NCI-H1417 treated with DMSO at 0.1 percent for 48 hours (cell line): ENCODE data around the gene SLC38A8.
A peak's percentile ranks its signal among the peaks of the same experiment; 100 is the strongest.

Experiments
- DNase-seq: peaks from one replicate; lab custom pipeline; 2025; lab: John Stamatoyannopoulos, UW

The SLC38A8 gene

DNA sequence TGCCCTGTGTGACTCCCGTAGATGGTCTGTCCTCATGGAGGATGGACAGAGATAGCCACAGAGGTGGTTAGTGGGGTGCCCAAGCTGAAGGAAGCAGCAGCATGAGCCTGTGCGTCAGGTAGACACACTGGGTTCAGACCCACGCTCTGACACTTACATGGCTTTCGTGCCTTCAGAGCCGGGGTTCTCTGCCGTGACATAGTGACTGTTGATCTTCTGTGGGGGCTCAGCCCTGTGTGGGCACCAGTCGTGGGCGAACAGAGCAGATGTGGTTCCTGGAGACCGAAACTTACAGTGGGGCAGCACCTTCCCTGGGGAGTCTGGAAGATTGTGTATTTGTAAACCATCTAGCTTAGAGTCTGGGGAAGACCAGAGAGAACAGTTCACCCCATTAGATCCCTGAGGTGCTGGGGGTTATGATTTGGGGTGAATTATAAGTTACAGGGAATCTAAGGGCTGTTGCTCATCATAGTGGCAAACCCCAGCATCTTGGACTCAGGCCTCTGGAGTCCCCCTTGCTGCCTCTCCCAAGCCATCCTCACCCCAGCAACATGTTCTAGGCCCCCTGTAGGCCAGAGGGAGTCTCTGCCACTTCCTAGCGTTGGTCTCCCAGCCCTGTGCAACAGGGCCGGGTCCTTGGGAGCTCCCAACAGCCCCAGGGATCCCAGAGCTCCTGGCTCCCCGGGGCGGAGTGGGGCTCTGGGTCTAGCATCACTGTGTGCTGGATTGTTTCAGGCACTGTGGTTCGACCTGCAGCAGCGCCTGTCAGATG is 45.9 kb downstream of the SLC38A8 start:
- no peak for DNase-seq

DNA sequence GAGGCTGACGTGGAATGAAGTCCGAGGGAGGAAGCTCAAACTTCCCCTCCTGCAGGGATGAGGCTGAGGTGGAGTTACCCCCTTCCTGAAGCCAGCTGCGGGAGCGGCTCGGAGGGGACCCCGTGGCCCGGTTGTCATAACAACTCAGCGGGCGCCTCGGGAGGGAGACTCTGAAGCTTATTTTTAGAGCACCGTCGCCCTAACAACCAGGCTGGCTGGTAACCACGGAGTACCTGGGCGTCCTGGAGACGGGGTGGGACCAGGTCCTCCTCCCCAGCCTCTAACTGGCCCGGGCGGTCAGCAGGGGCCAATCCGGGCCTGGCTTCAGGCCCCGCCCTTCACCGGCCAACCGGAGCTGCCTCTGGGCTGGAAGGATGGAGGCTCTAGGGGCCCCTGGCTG is 46.8 kb downstream of the SLC38A8 start:
- peak; percentile 83 for DNase-seq

DNA sequence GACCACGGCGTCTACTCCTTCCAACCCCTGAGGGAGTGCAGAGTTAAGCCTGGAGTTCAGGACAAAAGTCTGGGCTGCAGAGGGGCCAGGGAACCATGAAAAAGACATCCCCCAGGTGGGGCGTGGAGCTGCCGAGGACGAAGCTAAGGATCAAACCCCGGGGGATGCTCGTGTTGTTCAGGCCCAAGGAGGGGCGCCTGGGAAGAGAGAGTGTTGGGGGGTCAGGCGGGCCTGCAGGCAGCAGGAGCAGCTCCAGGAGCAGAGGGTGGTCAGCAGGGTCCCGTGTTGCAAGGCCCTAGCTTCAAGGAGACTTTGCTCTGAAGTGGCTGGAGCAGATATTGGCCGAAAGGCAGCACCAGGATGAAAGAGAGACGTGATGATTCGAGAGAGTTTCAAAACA is 47.9 kb downstream of the SLC38A8 start:
- no peak for DNase-seq

DNA sequence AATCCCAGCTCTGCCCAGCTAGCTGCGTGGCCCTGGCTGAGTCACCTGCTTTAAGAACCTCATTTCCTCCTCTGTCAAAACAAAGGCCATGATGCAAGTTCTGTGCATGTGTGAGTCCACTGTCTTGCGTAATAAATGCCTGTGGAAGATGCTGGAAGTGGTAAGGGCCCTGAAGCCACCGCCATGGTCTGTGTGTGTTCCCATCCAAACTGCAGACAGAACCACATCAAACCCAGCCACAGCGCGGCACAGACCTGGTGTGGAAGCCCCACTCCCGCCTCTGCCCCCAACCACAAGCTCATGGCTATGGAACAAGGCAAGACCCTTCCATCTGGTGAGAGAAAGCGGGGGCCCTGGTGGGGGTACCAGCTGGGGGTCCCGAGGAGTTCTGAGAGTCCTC is 48.5 kb downstream of the SLC38A8 start:
- no peak for DNase-seq

DNA sequence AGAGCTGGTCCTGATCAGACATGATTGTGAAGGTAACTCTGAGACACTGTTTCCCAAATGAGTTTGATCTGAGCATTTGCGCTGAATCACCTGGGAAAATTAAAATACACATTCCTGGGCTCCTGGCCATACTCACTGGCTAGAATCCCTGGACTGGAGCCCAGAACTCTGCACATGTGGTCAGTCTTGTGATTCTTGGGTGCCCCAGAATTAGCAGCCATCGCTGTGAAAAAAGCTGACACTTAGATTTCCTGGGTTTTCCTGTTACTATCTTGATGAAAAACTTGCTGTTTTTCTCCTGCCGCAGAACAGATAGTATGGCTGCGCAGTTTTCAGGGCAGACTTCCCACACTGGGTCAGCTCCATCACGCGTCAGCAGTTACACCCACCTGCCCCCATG is 50.0 kb downstream of the SLC38A8 start:
- DNase-seq, result no peak

DNA sequence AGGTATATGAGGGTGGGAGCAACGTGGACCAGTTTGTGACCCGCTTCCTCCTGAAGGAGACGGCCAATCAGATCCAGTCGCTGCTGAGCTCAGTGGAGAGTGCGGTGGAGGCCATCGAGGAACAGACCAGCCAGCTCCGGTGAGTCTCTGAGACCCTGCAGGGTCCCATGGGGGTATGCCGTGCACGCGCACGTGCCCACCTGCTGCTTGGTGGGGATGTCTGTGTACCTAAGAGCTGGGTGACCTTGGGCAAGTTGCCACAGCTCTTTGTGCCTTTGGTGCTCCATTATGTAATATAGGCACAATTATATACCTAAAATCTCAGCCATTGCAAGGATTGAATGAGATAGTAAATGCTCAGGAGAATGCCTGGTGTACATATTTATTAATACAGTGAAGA is 52.1 kb downstream of the SLC38A8 start:
- DNase-seq, result no peak

DNA sequence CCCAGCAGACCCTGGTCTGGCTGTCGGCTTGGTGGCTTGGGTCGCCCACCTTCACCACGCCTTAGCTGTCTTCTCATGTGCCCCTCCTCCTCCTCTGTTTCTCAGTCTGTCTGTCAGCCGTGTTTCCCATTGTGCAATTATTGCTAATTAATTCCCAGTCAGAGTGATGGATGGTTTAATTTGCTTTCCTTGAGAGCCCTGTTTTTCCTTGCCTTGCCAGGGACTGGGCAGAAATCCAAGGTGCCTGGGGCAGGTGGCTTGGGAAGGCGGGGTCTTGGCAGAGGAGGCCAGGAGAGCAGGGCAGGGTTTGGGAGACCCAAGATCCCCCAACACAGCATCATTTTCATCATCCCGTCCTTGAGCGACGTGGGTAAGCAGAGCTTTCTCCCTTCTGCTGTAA is 53.3 kb downstream of the SLC38A8 start:
- DNase-seq, result peak; percentile 68

DNA sequence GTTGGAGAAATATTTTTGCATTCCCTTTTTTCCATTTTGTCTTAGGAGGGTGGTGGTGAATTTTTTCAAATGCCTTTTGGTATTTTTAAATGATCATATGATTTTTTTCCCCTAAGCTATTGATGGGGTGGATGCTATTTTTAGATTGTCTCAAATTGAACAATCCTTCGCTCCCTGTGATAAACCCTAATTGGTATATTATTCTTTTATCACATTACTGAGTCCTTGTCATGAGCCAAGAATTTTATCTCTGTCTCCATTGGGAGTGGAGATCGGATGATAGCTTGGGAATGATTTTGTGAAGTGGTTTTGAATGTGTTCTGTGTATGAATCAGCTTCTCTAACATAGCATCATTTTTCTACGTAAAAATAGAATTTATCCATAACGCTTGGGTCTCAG is 59.1 kb downstream of the SLC38A8 start:
- no peak for DNase-seq

DNA sequence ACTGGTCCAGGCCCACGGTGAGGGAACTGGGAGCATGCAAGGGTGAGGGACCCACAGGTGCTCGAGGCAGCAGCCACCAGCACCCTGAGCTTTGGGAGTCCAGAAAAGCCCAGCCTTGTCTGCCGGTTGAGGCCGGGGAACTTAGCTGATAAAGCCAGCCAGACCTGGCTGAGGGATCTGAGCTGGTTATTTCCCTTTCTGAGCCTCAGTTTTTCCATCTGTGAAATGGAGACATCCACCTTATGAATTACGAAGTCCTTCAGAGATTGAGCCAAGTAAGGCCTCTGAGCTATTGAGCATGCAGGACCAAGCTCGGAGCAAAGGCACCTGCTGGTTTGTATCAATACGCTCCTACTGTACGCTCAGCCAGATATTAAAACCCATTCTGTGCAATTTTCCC is 60.8 kb downstream of the SLC38A8 start:
- no peak for DNase-seq

DNA sequence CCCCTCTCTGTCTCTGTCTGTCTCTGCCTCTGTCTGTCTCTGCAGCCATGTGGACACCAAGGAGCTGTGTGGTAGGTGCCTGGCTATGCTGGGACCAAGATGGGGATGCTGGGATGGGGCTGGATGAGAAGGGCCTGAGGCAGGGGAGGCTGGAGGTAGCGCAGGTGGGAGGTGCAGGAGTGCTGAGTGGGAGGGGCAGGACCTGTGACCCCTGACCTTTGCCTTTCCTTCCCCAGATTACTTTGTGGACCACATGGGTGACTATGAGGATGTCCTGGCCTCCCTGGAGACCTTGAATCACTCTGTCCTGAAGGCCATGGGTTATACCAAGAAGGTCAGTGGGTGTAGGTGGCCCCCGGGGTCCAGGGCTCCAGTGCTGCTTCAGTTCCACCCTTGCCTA is 61.8 kb downstream of the SLC38A8 start:
- no peak for DNase-seq

DNA sequence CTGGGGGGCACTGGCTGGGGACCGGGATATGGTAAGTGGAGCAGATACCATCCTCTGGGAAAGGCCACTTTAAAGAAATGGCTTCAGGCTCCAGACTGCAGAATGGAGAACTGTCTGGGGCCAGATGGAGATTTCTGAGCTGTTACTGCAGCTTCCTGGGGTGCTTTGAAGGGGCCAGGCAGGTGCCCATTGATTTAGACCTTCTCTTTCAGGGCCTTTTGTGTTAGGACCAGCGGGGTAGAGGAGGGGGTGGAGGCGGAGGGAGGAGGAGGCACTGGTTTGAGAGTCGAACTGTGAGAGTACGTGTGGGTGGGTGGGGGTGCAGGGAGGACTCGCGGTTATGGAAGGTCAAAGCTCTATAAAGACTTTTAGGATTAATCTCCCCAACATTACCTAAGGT is 63.2 kb downstream of the SLC38A8 start:
- no peak for DNase-seq

DNA sequence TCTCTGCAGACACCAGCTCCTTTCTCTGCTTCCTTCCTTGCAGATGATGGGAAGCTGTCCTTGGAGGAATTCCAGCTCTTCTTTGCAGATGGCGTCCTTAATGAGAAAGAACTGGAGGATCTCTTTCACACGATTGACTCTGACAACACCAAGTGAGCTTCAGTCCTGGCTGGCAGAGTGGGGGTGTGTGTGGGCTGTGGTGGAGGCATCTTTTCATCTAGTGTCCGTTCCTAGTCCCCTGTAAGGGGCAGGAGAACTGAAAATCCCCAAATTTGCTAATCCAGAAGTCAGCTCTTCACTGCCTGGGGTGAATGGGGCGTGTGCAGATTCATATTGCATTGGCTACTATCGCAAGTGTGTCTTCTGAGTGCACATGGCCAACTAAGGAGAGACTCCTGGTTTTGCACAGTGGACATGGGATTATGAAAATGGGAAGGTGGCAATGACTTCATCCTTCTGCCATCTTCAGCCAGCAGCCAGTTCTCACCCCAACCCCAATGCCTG is 64.1 kb downstream of the SLC38A8 start:
- no peak for DNase-seq

DNA sequence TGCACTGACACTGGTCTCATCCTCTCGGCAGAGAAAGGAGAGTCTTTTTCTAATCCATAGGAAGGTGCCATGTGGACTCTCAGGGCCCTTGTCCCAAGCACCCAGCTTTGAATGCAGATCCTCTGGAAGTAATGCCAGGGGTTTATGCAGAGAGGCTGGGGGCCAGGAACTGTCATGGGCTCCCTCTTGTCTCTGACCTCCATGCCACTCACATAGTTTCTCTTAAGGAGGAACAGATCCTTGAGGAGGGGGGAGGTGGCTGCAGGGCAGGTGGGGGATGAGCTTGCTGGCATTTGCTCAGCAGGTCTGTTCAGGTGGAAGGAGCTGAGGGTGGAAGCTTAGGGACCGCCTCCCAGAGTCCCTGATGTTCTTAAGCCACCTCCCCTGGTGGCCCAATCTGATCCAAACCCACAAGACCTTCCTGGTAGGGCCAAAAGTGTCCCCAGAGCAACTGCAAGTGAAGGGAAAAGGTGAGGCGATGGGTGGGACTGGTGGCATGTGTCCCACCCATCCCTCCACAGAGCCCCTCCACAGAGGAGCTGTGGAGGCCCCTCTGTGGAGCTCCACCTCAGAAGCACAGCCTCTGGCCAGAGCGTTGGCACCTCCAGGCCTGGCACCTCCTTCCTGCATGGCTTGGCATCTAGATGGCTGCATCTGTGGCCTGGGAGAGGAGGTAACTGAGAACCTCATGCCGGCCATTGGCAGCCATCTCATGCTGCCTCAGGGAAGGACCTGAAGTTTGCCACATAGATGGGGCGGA is 65.4 kb downstream of the SLC38A8 start:
- DNase-seq, result no peak

DNA sequence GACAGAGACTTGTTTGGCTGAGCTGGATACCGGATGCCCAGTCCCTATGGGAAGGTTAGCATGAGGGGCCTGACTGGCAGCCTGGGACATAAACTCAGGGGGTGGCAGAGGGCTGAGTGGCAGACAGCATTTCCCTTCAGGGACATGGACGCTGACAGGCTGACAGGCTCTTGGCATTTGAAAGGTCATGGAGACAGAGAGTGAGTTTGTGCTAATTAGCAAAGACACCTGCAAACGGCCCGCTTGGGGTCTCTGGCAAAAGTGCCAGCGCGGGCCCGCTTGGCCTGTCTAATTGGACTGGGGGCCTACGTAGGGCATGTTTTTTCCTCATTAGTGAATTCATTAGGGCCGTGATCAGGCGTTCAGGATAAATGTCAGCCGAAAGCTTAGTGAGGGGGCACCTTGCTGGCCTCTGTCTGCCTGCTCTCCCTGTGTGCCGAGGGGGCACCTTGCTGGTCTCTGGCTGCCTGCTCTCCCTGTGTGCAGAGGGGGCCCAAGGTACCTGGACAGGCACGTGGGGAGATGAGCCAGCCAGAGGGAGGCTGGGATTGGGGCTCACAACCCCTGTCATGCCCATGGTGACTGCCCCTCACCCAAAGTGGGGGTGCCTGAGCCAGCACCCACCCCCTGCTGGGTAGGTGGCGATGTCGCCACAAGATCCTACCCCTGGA is 66.9 kb downstream of the SLC38A8 start:
- no peak for DNase-seq

DNA sequence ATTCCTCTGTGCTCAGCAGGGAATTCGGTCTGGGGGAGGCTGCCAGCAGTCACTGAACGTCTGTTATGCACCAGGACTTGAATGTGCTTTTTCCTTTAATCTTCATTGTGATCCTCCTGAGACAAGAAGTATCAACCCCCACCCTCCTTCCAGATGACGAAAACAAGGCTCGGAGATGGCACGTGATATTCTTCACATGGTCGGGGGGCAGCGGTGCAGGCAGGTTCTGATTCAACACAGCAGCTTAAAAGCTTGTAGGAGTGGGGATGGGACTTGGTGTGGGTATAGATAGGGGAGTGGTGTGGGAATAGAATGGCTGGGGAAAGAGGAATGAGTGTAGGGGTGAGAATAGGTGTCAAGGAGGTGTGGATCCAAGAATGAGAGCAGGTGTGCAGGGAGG is 68.1 kb downstream of the SLC38A8 start:
- DNase-seq, result no peak

DNA sequence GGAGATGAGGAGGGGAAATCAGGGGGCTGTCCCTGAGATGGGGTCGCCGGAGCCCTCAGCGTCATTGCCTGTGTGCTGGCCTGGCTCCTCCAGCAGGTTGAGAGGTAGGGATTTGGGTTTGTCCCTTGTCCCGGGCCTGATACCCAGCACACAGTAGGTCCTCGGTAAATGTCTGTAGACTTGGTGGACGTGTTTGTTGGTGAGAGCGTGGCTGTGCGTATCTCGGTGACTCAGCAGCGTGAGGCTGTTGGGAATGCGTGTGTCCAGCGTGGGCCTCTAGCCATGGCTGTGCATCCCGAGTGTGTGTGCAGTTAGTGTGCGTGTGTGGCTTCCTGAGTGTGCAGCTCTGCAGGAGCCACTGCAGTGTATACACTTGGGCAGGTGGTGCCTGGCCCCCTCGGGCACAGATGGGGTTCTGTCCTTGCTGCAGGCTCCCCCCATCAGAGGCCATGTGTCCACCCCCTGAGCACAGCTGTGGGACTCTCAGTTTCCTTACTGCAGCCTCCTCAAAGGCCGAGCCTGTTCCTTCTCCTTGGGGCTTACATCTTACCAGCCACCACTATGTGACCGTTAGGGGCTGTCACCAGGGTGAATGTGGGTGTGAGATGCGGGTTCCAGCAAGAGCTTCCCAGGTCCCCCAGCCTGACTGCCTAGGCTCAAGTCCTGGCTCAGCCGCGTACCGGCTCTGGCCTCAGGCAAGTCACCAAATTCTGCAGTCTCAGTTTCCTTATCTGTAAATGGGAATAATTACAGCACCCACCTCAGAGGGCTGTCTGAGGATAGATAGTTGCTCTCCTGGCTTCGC is 68.8 kb downstream of the SLC38A8 start:
- no peak for DNase-seq

DNA sequence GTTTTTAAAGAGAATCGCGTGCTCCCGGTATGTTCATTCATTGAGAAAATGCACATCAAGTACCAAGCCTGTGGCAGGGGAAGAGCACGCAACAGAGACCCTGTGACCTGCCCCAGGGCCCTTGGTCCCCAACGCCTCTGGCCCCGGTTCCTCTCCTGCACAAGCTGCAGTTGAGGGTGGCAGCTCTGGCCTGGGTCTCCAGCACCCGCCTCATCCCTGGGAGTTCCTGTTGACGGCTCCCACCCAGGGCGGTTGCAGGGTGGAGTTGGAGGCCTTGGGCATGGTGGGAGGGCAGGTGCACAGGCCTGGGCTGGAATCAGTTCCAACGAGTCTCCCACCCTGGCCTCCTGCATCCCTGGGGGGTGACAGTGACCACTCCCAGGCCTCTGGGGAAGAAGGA is 69.5 kb downstream of the SLC38A8 start:
- DNase-seq, result no peak

DNA sequence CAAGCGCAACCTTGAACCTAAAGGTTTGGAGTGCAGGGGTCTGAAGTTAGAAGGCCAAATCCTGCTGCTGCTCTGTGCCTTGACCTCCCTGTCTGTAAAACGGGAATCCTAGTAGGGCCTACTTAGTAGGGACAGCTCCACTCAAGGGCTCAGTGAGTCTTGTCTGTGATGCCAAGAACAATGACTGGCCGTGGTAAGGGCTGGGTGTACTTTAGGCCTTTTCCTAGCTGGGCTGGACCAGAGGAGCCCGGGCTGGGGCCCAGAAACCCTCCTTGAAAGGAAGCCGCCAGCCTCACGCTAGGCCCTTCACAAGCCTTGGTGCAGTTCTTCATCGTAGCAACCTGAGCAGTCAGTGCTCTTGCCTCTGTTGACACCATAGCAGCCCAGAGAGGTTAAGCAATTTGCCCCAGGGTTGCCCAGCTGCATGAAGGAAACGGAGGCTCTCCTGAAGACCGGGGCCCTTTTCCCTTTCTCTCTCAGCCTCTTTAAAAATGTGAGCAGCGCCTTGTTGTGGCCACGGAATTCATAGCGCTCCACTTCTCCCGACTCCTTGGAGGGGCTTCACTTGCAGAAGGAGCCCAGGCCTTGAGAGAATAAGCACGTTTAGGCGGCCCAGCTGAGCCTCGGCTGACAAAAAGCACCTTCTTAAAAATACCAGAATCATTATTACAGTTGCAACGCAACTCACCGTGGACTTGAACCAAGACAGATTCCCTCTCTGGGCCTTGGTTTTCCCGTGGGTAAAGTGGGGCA is 70.2 kb downstream of the SLC38A8 start:
- DNase-seq, result no peak

DNA sequence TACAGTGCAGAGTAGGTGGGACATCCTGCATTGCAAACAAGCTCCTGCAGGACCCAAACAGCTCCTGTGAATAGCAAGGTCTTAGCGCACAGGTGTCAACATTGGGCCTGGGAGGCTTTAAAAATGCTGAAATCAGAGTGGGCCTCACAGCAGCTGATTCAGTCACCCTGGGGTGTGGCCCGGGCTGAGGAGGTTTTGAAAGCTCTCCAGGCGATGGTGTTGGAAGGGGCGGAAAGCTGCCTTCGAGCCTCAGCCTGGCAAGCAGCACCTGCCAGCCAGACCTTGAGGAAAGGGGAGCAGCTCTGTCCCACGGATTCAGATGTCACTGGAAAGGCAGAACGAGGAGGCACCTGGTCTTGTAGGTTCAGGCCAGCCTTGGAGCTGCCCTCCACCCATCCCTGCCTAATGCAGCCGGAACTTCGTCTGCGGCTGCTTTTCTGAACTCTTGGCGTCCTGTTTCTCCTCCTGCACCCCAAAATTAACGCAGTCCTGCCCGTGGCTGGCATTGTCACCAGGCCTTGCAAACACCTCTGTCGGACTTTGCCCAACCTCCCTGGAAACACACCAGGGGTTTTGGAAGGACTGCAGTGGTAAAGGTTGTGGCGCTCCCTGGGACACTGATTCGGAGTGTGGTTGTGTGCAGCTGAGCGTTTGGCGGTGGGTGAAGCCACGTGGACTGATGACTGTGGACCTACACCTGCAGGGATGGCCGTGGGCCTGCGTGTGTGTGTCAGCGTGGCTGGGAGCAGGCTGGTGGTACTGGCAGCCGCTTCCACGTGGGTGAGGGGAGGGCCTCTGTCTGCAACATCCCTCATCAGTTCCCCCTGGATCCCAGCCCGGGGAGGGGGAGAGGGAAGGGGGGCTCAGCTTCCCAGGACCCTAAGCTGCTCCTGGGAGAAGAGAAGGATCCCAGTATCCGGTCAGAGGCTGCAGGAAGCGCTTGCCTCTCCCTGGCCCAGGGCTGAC is 71.1 kb downstream of the SLC38A8 start:
- no peak for DNase-seq

DNA sequence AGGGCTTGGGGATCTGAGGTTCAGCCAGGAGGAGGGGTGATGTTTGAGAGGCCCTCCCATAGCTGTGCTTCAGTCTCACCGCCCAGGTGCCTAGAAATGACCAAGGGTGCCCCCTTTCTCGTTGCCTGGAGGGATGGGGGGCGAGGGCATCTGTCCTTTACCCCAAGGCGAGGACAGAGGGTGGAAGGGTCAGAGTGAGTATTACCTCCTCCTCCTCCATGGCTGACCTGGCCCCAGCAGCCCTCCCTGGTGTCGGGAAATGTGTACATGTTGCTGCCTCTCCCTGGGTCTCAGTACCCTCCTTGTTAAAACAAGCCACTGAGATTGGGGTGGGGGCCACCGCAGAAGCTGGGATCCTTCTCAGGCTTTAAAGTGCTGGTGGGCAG is 72.2 kb downstream of the SLC38A8 start:
- DNase-seq, result no peak
